LNCaP clone FGC (cell line): Measurements from ENCODE around the gene SLC17A4.
A peak's percentile ranks its signal among the peaks of the same experiment; 100 is the strongest.

Experiments used
- DNase-seq: peaks from one replicate; pipeline ENCODE4 v3.0.0-alpha.2; 2011; ENCODE audit warnings: low read depth
- H3K4me3 ChIP-seq: 2 replicates; pipeline ENCODE4 v1.5.1; 2011; ENCODE audit warnings: mild to moderate bottlenecking, low read depth, low read length, control low read depth
- CTCF ChIP-seq: IDR thresholded peaks from 2 replicates; pipeline ENCODE4 v1.5.1; 2012; ENCODE audit warnings: mild to moderate bottlenecking; ENCODE audit not compliant: control insufficient read depth, insufficient read depth; ENCODE audit errors: extremely low read depth

Gene SLC17A4

GRCh38 chr6:25787428-25787827 lies 32.9 kb downstream of the SLC17A4 start:
- no peak for TF ChIP-seq CTCF
- no peak overlapping the region for H3K4me3 ChIP-seq
- no peak for DNase-seq

- TF ChIP-seq CTCF: peak; percentile 54
- H3K4me3 ChIP-seq: no peak overlapping the region
- peak; percentile 27 for DNase-seq
Measured at GRCh38 chr6:25788305-25788922, 33.9 kb downstream of the SLC17A4 start.

DNA sequence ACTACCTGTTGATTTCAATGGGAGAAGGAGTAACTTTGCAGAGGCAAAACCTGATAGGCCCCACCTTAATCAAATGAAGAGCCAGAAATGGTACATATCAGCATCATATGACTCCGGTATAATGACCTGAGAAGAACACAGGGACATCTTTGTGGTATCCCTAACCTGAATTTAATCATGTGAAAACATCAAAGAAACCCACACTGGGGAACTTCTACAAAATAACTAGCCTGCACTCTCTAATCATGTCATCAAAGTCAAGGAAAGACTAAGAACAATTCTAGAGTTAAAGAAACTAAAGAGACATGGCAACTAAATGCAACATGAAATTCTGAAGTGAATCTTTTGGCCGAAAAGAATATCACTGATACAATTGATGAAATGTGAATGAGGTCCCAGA lies 34.9 kb downstream of the SLC17A4 start:
- TF ChIP-seq CTCF: no peak

DNA sequence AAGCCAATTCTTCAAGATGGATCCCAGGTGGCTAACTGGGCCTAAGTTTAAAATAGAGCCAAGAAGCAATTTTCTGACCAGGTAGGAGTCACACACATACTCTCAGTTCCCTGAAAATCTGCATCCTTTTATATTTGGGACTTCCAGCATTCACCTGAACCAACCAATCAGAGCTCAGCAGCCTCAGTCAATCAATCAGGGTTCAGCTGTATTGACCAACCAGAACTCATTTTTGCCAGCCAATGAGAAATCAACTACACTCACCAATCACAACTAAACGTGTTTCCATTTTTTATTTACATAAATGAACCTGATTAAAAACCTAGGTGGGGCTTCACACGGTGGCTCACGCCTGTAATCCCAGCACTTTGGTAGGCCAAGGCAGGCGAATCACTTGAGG lies 37.5 kb downstream of the SLC17A4 start:
- no peak for TF ChIP-seq CTCF
- no peak overlapping the region for H3K4me3 ChIP-seq
- DNase-seq: no peak

More for the DNA sequence above, 34.9 kb downstream of the SLC17A4 start:
- DNase-seq: no peak
- H3K4me3 ChIP-seq: no peak overlapping the region

- DNase-seq: no peak
- no peak overlapping the region for H3K4me3 ChIP-seq
- TF ChIP-seq CTCF: no peak
Measured at GRCh38 chr6:25793970-25794369, 39.4 kb downstream of the SLC17A4 start.

DNA sequence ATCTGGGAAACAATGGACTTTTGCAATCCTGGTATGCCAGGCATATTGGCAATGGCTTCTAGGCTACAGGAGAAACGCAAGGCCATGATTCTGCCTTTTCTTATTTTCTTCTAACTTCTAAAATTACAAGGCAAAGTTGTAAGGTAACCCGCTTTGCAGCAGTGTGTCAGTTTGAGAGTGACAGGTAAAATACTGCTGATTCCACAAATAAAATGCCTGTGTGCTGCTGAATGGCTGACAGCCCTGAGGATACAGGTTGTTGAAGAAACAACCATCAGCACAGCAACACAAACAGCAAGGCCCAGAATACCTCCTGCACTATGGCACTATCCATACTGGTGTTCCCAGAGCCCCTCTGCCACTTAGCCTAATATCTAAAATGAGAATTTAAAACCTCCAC lies 40.2 kb downstream of the SLC17A4 start:
- no peak for DNase-seq
- H3K4me3 ChIP-seq: no peak overlapping the region
- no peak for TF ChIP-seq CTCF

DNA sequence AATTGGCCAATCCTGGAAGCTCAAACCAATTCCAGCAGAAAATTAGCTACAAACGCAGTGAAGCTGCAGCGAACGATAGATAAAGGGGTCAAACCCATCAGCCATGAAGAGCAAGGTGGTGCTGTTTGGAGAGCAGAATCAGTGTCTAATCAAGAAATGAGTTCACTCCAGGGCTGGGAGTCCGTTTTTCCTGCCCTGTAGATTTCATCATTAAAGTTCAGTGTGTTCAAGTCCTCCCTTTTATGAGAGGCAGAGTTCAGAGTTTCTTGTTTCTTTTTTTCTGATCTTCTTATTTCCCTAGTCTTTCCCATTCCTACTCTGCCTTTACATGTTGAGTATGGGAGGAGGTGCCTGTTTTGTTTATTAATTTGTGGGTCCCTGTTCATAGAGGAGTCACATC lies 46.9 kb downstream of the SLC17A4 start:
- no peak for TF ChIP-seq CTCF
- no peak for DNase-seq
- no peak overlapping the region for H3K4me3 ChIP-seq
